K562 (cell line): Measurements from ENCODE around the gene MGAT5. TPM values are rescaled to one million over a fixed set of nuclear protein-coding genes. Genes with fewer than 3 reads are reported as not detected.

Experiments used
- ATAC-seq: fragments of 200-7000 bp; cut with Tn5 transposase; 3 replicates; pipeline ENCODE4 v1.9.1; 2020; ENCODE audit warnings: moderate library complexity
- BruUV-seq: library from RNA; stranded (reverse); fragments of 400-500 nt; replicated peaks from 2 replicates; lab custom pipeline; 2021; lab: Mats Ljungman, UMichigan
- CTCF ChIA-PET: fragments of 300-600 bp; formaldehyde crosslinking; extraction: SDS; loops from one replicate; lab custom pipeline; 2021; ENCODE audit warnings: low intra/inter-chr PET ratio; lab: Yijun Ruan, JAX
- POLR2A ChIA-PET: fragments of 300-600, 350-650 bp; sonication (Branson Sonifier 250); formaldehyde crosslinking; extraction: SDS; loops from one replicate; lab custom pipeline; 2021; ENCODE audit warnings: antibody characterized with exemption, inconsistent platforms; lab: Yijun Ruan, JAX
- DNase-seq, 4 experiments: peaks; one replicate each; pipeline versions ENCODE4 v3.0.0 to v3.0.0-alpha.2; 2011 to 2018; ENCODE audit warnings: low spot score in 3 of 4, mixed read lengths in 3 of 4; ENCODE audit errors: extremely low read depth in 1 of 4
- FAIRE-seq: peaks from 2 replicates; lab custom pipeline; 2011; peaks lifted over from hg19 to GRCh38; lab: Jason Lieb, UNC
- H2AFZ ChIP-seq: 2 replicates; pipeline ENCODE4 v1.6.0; 2011; ENCODE audit warnings: low read depth, low read length, control low read depth, inconsistent platforms
- H3K27ac ChIP-seq: fragments of 200-600 bp; 3 replicates; pipeline ENCODE4 v1.8.0; 2011; ENCODE audit warnings: low read depth, mild to moderate bottlenecking, control low read depth, inconsistent platforms, low read length, moderate library complexity, mixed read lengths; ENCODE audit errors: extremely low read depth
- H3K27me3 ChIP-seq, 2 experiments: fragments of 300-600 bp in 1 of 2; 2 replicates in 1 of 2; 3 replicates in 1 of 2; pipeline versions ENCODE4 v1.6.0 to v1.8.0; 2011; ENCODE audit warnings: inconsistent platforms in 2 of 2, low read length in 2 of 2, mild to moderate bottlenecking in 1 of 2, mixed read lengths in 1 of 2, moderate library complexity in 1 of 2; ENCODE audit not compliant: control insufficient read depth in 2 of 2, insufficient read depth in 2 of 2
- H3K36me3 ChIP-seq: fragments of 300-600 bp; 3 replicates; pipeline ENCODE4 v1.8.0; 2011; ENCODE audit warnings: mild to moderate bottlenecking, low read length, inconsistent platforms; ENCODE audit not compliant: control insufficient read depth, insufficient read depth
- H3K4me1 ChIP-seq, 2 experiments: fragments of 200-600 bp in 1 of 2; replicated peaks in 1 of 2; 2 replicates in 1 of 2; 3 replicates in 1 of 2; pipeline versions ENCODE4 v1.5.1 to v1.8.0; 2011; ENCODE audit warnings: inconsistent platforms in 2 of 2, low read length in 2 of 2, mild to moderate bottlenecking in 1 of 2, mixed read lengths in 1 of 2, moderate library complexity in 1 of 2; ENCODE audit not compliant: control insufficient read depth in 2 of 2, insufficient read depth in 2 of 2
- H3K4me2 ChIP-seq: 2 replicates; pipeline ENCODE4 v1.6.1; 2011; ENCODE audit warnings: low read length, control low read depth, inconsistent platforms, mixed read lengths; ENCODE audit not compliant: insufficient read depth
- H3K4me3 ChIP-seq: fragments of 200-600 bp; sonication (generic), shearing (Covaris generic); 2 replicates; pipeline ENCODE4 v1.5.1; 2016; ENCODE audit warnings: control low read depth, inconsistent platforms
- H3K79me2 ChIP-seq: fragments of 200-600 bp; 3 replicates; pipeline ENCODE4 v1.8.0; 2011; ENCODE audit warnings: low read length, inconsistent platforms; ENCODE audit not compliant: control insufficient read depth, insufficient read depth
- H3K9ac ChIP-seq, 2 experiments: 2 replicates each; pipeline versions ENCODE4 v1.6.0 to v1.6.1; 2011; ENCODE audit warnings: low read depth in 2 of 2, low read length in 2 of 2, control low read depth in 1 of 2, inconsistent platforms in 1 of 2, mild to moderate bottlenecking in 1 of 2, mixed read lengths in 1 of 2; ENCODE audit not compliant: insufficient read depth in 1 of 2
- H3K9me1 ChIP-seq: one replicate; pipeline ENCODE4 v1.6.0; 2011; ENCODE audit warnings: inconsistent platforms, mild to moderate bottlenecking, low read length, moderate library complexity; ENCODE audit not compliant: control insufficient read depth, insufficient read depth
- H3K9me3 ChIP-seq: replicated peaks from 2 replicates; pipeline ENCODE4 v1.5.1; 2011; ENCODE audit warnings: low read depth, low read length, inconsistent platforms; ENCODE audit not compliant: control insufficient read depth, insufficient read depth
- H4K20me1 ChIP-seq: replicated peaks from 2 replicates; pipeline ENCODE4 v1.6.1; 2011; ENCODE audit warnings: low read length, inconsistent platforms, mixed read lengths; ENCODE audit not compliant: control insufficient read depth, insufficient read depth
- FOS ChIP-seq: IDR thresholded peaks from 3 replicates; pipeline ENCODE4 v1.6.1; 2011; ENCODE audit not compliant: insufficient read length; ENCODE audit errors: extremely low read depth
- HNRNPH1 ChIP-seq: fragments of 200-400 bp; formaldehyde crosslinking; optimal IDR thresholded peaks from 2 replicates; pipeline ENCODE3; 2017; ENCODE audit warnings: low read depth, mild to moderate bottlenecking, low read length, moderate library complexity
- PTRF ChIP-seq: fragments of 450-650 bp; IDR thresholded peaks from 2 replicates; pipeline ENCODE4 v1.6.1; 2016; ENCODE audit warnings: mild to moderate bottlenecking, missing genetic modification characterization, missing compliant biosample characterization
- RHOXF2B ChIP-seq: fragments of 250-450 bp; sonication (Bioruptor Pico); conservative IDR thresholded peaks from 2 replicates; pipeline ENCODE4 v1.5.1; 2021
- SP2 ChIP-seq: IDR thresholded peaks from 2 replicates; pipeline ENCODE4 v1.6.1; 2011; ENCODE audit warnings: mild to moderate bottlenecking, low read depth, low read length, moderate library complexity; ENCODE audit not compliant: poor library complexity, severe bottlenecking; ENCODE audit errors: extremely low read depth
- TOE1 ChIP-seq, 2 experiments: fragments of 450-650 bp in 1 of 2; sonication (generic) in 1 of 2; formaldehyde crosslinking in 1 of 2; IDR thresholded peaks; 2 replicates each; pipeline versions ENCODE4 v1.7.1 to v1.8.0; 2016 to 2022; ENCODE audit warnings: borderline replicate concordance in 2 of 2, mild to moderate bottlenecking in 2 of 2, antibody characterized with exemption in 1 of 2, inconsistent platforms in 1 of 2, low read depth in 1 of 2, missing genetic modification reagents in 1 of 2, moderate library complexity in 1 of 2
- WGBS: fragments of 100-300 bp; shearing (Covaris generic); methylation state at CpG from one replicate; pipeline ENCODE4 v1.1.6; 2016; ENCODE audit warnings: low coverage, mixed read lengths; ENCODE audit not compliant: insufficient coverage; ENCODE audit errors: missing lambda C conversion rate; 5-methylcytosine and 5-hydroxymethylcytosine counted together
- in situ Hi-C: fragments of 300-500 bp; cut with MboI; formaldehyde crosslinking; loops from 4 replicates; pipeline ENCODE4 v1.15.0; 2018; ENCODE audit warnings: inconsistent platforms, mixed read lengths
- intact Hi-C: fragments of 100-400 bp; cut with micrococcal nuclease; formaldehyde crosslinking; loops from 2 replicates; pipeline ENCODE4 v1.14.2; 2022
- polyA plus RNA-seq, 8 experiments: library from polyadenylated mRNA; depleted of rRNA in 4 of 8; stranded (reverse) in 5 of 8; unstranded in 3 of 8; fragments of >200 nt; fragmentation: Nextera tagmentation in 2 of 8; fragmentation: Illumina TruSeq in 1 of 8; extraction: Ambion mirVana in 2 of 8; extraction: Trizol in 1 of 8; gene quantifications; 2 replicates each; pipeline versions ENCODE4 v1.2.1 to v1.2.3, GENCODE V29; 2011 to 2014; ENCODE audit warnings: inconsistent platforms in 1 of 8, missing spikeins in 1 of 8
- total RNA-seq, 7 experiments: library from RNA; depleted of rRNA in 6 of 7; stranded (reverse); fragments of >200 nt in 6 of 7; fragmentation: Illumina TruSeq in 2 of 7; extraction: Trizol in 2 of 7; gene quantifications; 2 replicates each; pipeline versions ENCODE4 v1.2.1 to v1.2.3, GENCODE V29; 2011 to 2021; ENCODE audit warnings: low replicate concordance in 1 of 7
- TF ChIP-seq, protein P1 (sequence below): fragments of 450-650 bp; formaldehyde crosslinking; IDR thresholded peaks from 2 replicates; pipeline ENCODE4 v1.4.0; 2020; ENCODE audit warnings: mild to moderate bottlenecking

Gene MGAT5
- total and polyA plus RNA-seq, 9 of the 15 experiments (the other 6 are each of a cell fraction or from before 2014, with no cell fraction given) = 1.6 to 18.6 (median 11.1) TPM

DNA sequence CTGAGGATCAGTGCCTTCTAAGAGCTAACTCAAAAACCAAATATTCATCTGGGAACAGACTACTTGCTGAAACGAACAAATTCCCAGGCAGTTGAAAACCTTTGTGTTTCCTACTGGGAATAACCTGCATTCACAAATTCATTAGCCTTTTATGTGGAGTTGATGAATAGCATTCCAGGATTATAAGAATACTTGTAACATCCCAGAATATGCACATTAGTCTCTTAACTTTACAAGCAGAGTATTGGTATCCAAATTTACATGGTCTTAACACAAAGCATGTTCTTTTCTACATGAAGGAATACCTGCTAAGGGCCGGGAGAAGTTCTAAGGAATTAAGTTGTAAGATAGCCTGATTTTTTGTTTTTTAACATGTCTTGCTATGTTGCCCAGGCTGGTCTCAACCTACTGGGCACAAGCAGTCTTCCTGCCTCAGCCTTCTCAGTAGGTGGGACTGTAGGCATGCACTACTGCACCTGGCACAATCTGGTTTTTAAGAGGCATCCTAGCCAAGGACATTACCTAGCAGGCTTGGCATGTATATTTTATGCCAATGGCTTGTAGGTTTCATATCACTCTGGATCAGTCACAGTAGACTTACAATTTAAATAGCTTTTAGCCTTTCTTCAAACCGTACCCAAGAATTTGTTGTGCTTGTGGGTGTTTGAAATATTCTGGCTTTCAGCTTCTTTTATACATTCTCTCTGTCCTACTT, 50.7 kb downstream of the MGAT5 start:
- no TSS peak for BruUV-seq

DNA sequence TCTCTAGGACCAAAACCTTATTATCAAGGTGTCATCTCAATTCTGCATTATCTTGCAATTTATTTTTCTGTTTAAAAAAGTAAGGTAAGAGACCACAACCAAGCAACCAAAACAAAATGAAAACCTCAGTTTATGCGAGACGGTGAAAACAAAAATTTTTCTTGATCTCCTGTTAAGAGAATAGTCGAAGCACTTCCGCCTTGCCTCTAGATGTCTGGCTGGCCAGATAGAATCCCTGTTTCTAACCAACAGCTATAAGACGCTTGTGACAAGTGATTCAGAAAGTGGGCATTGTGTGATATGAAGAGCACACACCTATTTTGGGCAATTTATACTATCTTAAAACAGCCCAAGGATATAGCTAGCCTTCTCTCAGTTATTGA, 51.2 kb downstream of the MGAT5 start:
- H3K9ac ChIP-seq = no peak overlapping the region
- H3K4me1 ChIP-seq = no peaks in the 10 kb centered on the region; a peak in 1 of 5 replicates
- no peaks in the 10 kb centered on the region for H4K20me1 ChIP-seq
- intact Hi-C loops = no loop called here
- FAIRE-seq (no peak), ATAC-seq (no peak)
- H3K27me3 ChIP-seq = no peaks in the 10 kb centered on the region
- no peak overlapping the region for H2AFZ ChIP-seq
- H3K9me1 ChIP-seq = no peaks in the 10 kb centered on the region
- H3K9me3 ChIP-seq = no peaks in the 10 kb centered on the region
- TF ChIP-seq, protein P1, sequence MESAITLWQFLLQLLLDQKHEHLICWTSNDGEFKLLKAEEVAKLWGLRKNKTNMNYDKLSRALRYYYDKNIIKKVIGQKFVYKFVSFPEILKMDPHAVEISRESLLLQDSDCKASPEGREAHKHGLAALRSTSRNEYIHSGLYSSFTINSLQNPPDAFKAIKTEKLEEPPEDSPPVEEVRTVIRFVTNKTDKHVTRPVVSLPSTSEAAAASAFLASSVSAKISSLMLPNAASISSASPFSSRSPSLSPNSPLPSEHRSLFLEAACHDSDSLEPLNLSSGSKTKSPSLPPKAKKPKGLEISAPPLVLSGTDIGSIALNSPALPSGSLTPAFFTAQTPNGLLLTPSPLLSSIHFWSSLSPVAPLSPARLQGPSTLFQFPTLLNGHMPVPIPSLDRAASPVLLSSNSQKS (CRISPR knock-in tag) = no peak
- TF ChIP-seq HNRNPH1 = no peak
- no peak for TF ChIP-seq TOE1 (IDR thresholded peaks at IDR 0.05; ENCODE audit: borderline replicate concordance)
- TF ChIP-seq TOE1 (CRISPR knock-in tag; IDR thresholded peaks at IDR 0.05; ENCODE audit: borderline replicate concordance, low read depth) = no peak
- TF ChIP-seq, all 486 proteins: peak for 0
- in situ Hi-C loops = no loop called here
- BruUV-seq = no TSS peak
- H3K4me3 ChIP-seq = no peak overlapping the region
- DNase-seq = no peak
- no peaks in the 10 kb centered on the region for H3K79me2 ChIP-seq
- no peak overlapping the region for H3K4me2 ChIP-seq
- ChIA-PET CTCF (no interaction called here), POLR2A (no interaction called here)
- no peaks in the 10 kb centered on the region for H3K36me3 ChIP-seq
- no peak overlapping the region for H3K27ac ChIP-seq
- 61% methylated on average over 5 of the region's 5 CpGs for whole genome bisulfite sequencing

More for the DNA sequence above, 50.7 kb downstream of the MGAT5 start:
- no peaks in the 10 kb centered on the region for H3K9me1 ChIP-seq
- H3K4me1 ChIP-seq = no peaks in the 10 kb centered on the region; a peak in 1 of 5 replicates
- in situ Hi-C loops = no loop called here
- WGBS = 28% methylated on average over 3 of the region's 3 CpGs
- H3K36me3 ChIP-seq = no peaks in the 10 kb centered on the region
- intact Hi-C loops = no loop called here
- no peak overlapping the region for H3K4me2 ChIP-seq
- no peaks in the 10 kb centered on the region for H3K9me3 ChIP-seq
- FAIRE-seq (no peak), ATAC-seq (no peak), DNase-seq (no peak)
- H3K9ac ChIP-seq = no peak overlapping the region
- TF ChIP-seq PTRF (tag) (no peak), SP2 (no peak), RHOXF2B (CRISPR knock-in tag) (no peak), FOS (no peak)
- no peak overlapping the region for H3K4me3 ChIP-seq
- no peaks in the 10 kb centered on the region for H3K79me2 ChIP-seq
- ChIA-PET CTCF (no interaction called here), POLR2A (no interaction called here)
- no peak overlapping the region for H2AFZ ChIP-seq
- H3K27ac ChIP-seq = no peak overlapping the region
- H3K27me3 ChIP-seq = no peaks in the 10 kb centered on the region
- no peaks in the 10 kb centered on the region for H4K20me1 ChIP-seq
